GM12878 (cell line): ENCODE data around the gene SLC34A3. TPM values are rescaled to one million over a fixed set of nuclear protein-coding genes. Genes with fewer than 3 reads are reported as not detected.

Experiments used
- ATAC-seq: fragments of 200-7000 bp; cut with Tn5 transposase; 3 replicates; pipeline ENCODE4 v1.9.1; 2020; ENCODE audit warnings: mild to moderate bottlenecking, moderate library complexity
- BruUV-seq: library from RNA; stranded (reverse); fragments of 400-500 nt; replicated peaks from 2 replicates; lab custom pipeline; 2021; lab: Mats Ljungman, UMichigan
- CTCF ChIA-PET: fragments of 300-600 bp; sonication (Branson Sonifier 250); formaldehyde crosslinking; extraction: SDS; loops from one replicate; lab custom pipeline; 2021; ENCODE audit warnings: inconsistent platforms; lab: Yijun Ruan, JAX
- POLR2A ChIA-PET: fragments of 350-600 bp; formaldehyde crosslinking; extraction: SDS; loops from one replicate; lab custom pipeline; 2021; ENCODE audit warnings: inconsistent platforms; lab: Charles Lee
- RAD21 ChIA-PET: fragments of 300-600 bp; sonication (Branson Sonifier 250); formaldehyde crosslinking; loops from one replicate; lab custom pipeline; 2023; ENCODE audit warnings: antibody characterized with exemption; ENCODE audit not compliant: unreplicated experiment; lab: Charles Lee
- SMC1A ChIA-PET: fragments of 300-600 bp; sonication (Branson Sonifier 250); formaldehyde crosslinking; loops from one replicate; lab custom pipeline; 2023; ENCODE audit not compliant: unreplicated experiment, uncharacterized antibody; lab: Charles Lee
- DNase-seq: peaks from one replicate; pipeline ENCODE4 v3.0.0-alpha.2; 2011; ENCODE audit warnings: low read depth, low spot score
- FAIRE-seq: peaks from 3 replicates; lab custom pipeline; 2011; peaks lifted over from hg19 to GRCh38; lab: Jason Lieb, UNC
- H2AFZ ChIP-seq: 2 replicates; pipeline ENCODE4 v1.6.0; 2011; ENCODE audit warnings: low read depth, low read length, control low read depth; ENCODE audit not compliant: control insufficient read depth
- H3K27ac ChIP-seq: 2 replicates; pipeline ENCODE4 v1.5.1; 2011; ENCODE audit warnings: control low read depth; ENCODE audit not compliant: control insufficient read depth, insufficient read depth
- H3K27me3 ChIP-seq, 2 experiments: replicated peaks in 1 of 2; 2 replicates each; pipeline versions ENCODE4 v1.6.0 to v1.6.1; 2011; ENCODE audit warnings: low read length in 1 of 2; ENCODE audit not compliant: control insufficient read depth in 2 of 2, insufficient read depth in 2 of 2
- H3K36me3 ChIP-seq, 2 experiments: 2 replicates each; pipeline ENCODE4 v1.5.1; 2011; ENCODE audit warnings: low read length in 1 of 2; ENCODE audit not compliant: control insufficient read depth in 2 of 2, insufficient read depth in 2 of 2
- H3K4me1 ChIP-seq: 2 replicates; pipeline ENCODE4 v1.6.1; 2011; ENCODE audit warnings: mild to moderate bottlenecking, low read length, moderate library complexity, mixed read lengths; ENCODE audit not compliant: control insufficient read depth, insufficient read depth
- H3K4me2 ChIP-seq: 2 replicates; pipeline ENCODE4 v1.6.0; 2011; ENCODE audit warnings: control low read depth; ENCODE audit not compliant: control insufficient read depth, insufficient read depth
- H3K4me3 ChIP-seq: fragments of 200-600 bp; sonication (generic); 2 replicates; pipeline ENCODE4 v1.5.1; 2016
- H3K79me2 ChIP-seq: 2 replicates; pipeline ENCODE4 v1.6.0; 2011; ENCODE audit warnings: low read length; ENCODE audit not compliant: control insufficient read depth, insufficient read depth
- H3K9ac ChIP-seq: 2 replicates; pipeline ENCODE4 v1.8.0; 2011; ENCODE audit warnings: low read length, control low read depth, mixed read lengths; ENCODE audit not compliant: control insufficient read depth, insufficient read depth
- H3K9me3 ChIP-seq: replicated peaks from 3 replicates; pipeline ENCODE4 v1.5.1; 2011; ENCODE audit warnings: mild to moderate bottlenecking, low read length; ENCODE audit not compliant: control insufficient read depth, insufficient read depth
- H4K20me1 ChIP-seq: 2 replicates; pipeline ENCODE4 v1.6.0; 2011; ENCODE audit not compliant: control insufficient read depth, insufficient read depth
- EGR1 ChIP-seq, 2 experiments: IDR thresholded peaks; 1 replicate in 1 of 2; 2 replicates in 1 of 2; pipeline ENCODE4 v1.6.1; 2011 to 2012; ENCODE audit warnings: low read depth in 2 of 2, low read length in 2 of 2, borderline replicate concordance in 1 of 2, mild to moderate bottlenecking in 1 of 2, moderate library complexity in 1 of 2
- ESRRA ChIP-seq: IDR thresholded peaks from 2 replicates; pipeline ENCODE4 v1.6.1; 2012; ENCODE audit warnings: mild to moderate bottlenecking, low read length, improper control_type of control experiment
- ETV6 ChIP-seq, 2 experiments: fragments of 450-650 bp in 1 of 2; IDR thresholded peaks in 1 of 2; conservative IDR thresholded peaks in 1 of 2; 2 replicates each; pipeline ENCODE4 v1.6.1; 2014; ENCODE audit warnings: antibody characterized with exemption in 1 of 2, borderline replicate concordance in 1 of 2, low read depth in 1 of 2, mild to moderate bottlenecking in 1 of 2, moderate library complexity in 1 of 2
- HDGF ChIP-seq: fragments of 450-650 bp; IDR thresholded peaks from 2 replicates; pipeline ENCODE4 v1.6.1; 2016; ENCODE audit warnings: antibody characterized with exemption
- REST ChIP-seq: IDR thresholded peaks from 2 replicates; pipeline ENCODE4 v1.6.1; 2012; ENCODE audit warnings: mild to moderate bottlenecking, low read depth, low read length
- SPI1 ChIP-seq: IDR thresholded peaks from 2 replicates; pipeline ENCODE4 v1.6.1; 2011; ENCODE audit warnings: low read depth, mild to moderate bottlenecking, low read length, moderate library complexity, borderline replicate concordance; ENCODE audit not compliant: insufficient read depth
- SREBF1 ChIP-seq: IDR thresholded peaks from 2 replicates; pipeline ENCODE4 v1.6.1; 2012; ENCODE audit warnings: mild to moderate bottlenecking, low read length
- TAF1 ChIP-seq: IDR thresholded peaks from 2 replicates; pipeline ENCODE4 v1.6.1; 2011; ENCODE audit warnings: mild to moderate bottlenecking, low read depth, low read length, borderline replicate concordance
- ZNF207 ChIP-seq: fragments of 450-650 bp; IDR thresholded peaks from 2 replicates; pipeline ENCODE4 v1.6.1; 2014; ENCODE audit warnings: antibody characterized with exemption, mild to moderate bottlenecking, borderline replicate concordance
- WGBS: methylation state at CpG from one replicate; pipeline ENCODE4 v1.1.6; 2016; ENCODE audit warnings: low lambda C conversion rate; ENCODE audit not compliant: insufficient replicate concordance, insufficient coverage; ENCODE audit errors: missing lambda C conversion rate; 5-methylcytosine and 5-hydroxymethylcytosine counted together
- in situ Hi-C: fragments of 300-500 bp; cut with MboI; formaldehyde crosslinking; loops from 9 replicates; pipeline ENCODE4 v1.14.3; 2018; ENCODE audit warnings: mixed read lengths
- intact Hi-C: fragments of 100-400 bp; cut with micrococcal nuclease; formaldehyde crosslinking; loops from one replicate; pipeline ENCODE4 v1.14.2; 2022; ENCODE audit not compliant: unreplicated experiment
- polyA plus RNA-seq, 11 experiments: library from polyadenylated mRNA; depleted of rRNA in 4 of 11; unstranded in 6 of 11; stranded (reverse) in 5 of 11; fragments of >200 nt; fragmentation: Nextera tagmentation in 4 of 11; fragmentation: Illumina TruSeq in 1 of 11; extraction: Ambion mirVana in 4 of 11; extraction: Trizol in 1 of 11; gene quantifications; 1 replicate in 1 of 11; 2 replicates in 10 of 11; pipeline versions ENCODE4 v1.2.1 to v1.2.3, GENCODE V29; 2011 to 2016; ENCODE audit warnings: inconsistent platforms in 2 of 11, missing spikeins in 2 of 11, low read depth in 1 of 11
- total RNA-seq, 4 experiments: library from RNA; depleted of rRNA in 3 of 4; stranded (reverse); fragments of >200 nt in 3 of 4; fragmentation: Illumina TruSeq in 1 of 4; extraction: Trizol in 1 of 4; gene quantifications; 2 replicates each; pipeline versions ENCODE4 v1.2.1 to v1.2.3, GENCODE V29; 2013 to 2021
- TF ChIP-seq, protein P1 (sequence below): fragments of 450-650 bp; IDR thresholded peaks from 2 replicates; pipeline ENCODE4 v1.6.1; 2017; ENCODE audit warnings: borderline replicate concordance
- TF ChIP-seq, protein P2 (sequence below): fragments of 150-350 bp; IDR thresholded peaks from 2 replicates; pipeline ENCODE4 v1.6.1; 2014; ENCODE audit warnings: mild to moderate bottlenecking, low read depth, low read length
- TF ChIP-seq, protein P3 (sequence below): fragments of 450-650 bp; formaldehyde crosslinking; IDR thresholded peaks from 2 replicates; pipeline ENCODE4 v1.5.0; 2022; ENCODE audit warnings: mild to moderate bottlenecking, missing genetic modification characterization

The SLC34A3 gene
- total and polyA plus RNA-seq, 10 of the 15 experiments (the other 5 are each of a cell fraction or from before 2014, with no cell fraction given) = not detected

- no peak for TF ChIP-seq SREBF1
These were observed 38.3 kb upstream of the SLC34A3 start (continued) for GRCh38 chr9:137192448-137192780.

- no peak for FAIRE-seq
- H4K20me1 ChIP-seq = peaks cover 7% of the 10 kb centered on the region; the same call in 1 of the 2 replicates
- DNase-seq = no peak
- no peaks in the 10 kb centered on the region for H3K27me3 ChIP-seq
- ATAC-seq = no peak
- TF ChIP-seq, protein P1, sequence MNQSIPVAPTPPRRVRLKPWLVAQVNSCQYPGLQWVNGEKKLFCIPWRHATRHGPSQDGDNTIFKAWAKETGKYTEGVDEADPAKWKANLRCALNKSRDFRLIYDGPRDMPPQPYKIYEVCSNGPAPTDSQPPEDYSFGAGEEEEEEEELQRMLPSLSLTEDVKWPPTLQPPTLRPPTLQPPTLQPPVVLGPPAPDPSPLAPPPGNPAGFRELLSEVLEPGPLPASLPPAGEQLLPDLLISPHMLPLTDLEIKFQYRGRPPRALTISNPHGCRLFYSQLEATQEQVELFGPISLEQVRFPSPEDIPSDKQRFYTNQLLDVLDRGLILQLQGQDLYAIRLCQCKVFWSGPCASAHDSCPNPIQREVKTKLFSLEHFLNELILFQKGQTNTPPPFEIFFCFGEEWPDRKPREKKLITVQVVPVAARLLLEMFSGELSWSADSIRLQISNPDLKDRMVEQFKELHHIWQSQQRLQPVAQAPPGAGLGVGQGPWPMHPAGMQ = no peak
- TF ChIP-seq HDGF (no peak), REST (no peak), ZNF207 (no peak), EGR1 (IDR thresholded peaks at IDR 0.05; ENCODE audit: borderline replicate concordance in 1 of 2, low read depth in 2 of 2, low read length in 2 of 2) (no peak), ESRRA (no peak), TAF1 (no peak), ETV6 (conservative IDR thresholded peaks at IDR 0.05 in 1 of 2, IDR thresholded peaks at IDR 0.05 in 1 of 2; ENCODE audit: borderline replicate concordance in 1 of 2, low read depth in 1 of 2) (no peak), SPI1 (no peak)
- TF ChIP-seq, protein P2, sequence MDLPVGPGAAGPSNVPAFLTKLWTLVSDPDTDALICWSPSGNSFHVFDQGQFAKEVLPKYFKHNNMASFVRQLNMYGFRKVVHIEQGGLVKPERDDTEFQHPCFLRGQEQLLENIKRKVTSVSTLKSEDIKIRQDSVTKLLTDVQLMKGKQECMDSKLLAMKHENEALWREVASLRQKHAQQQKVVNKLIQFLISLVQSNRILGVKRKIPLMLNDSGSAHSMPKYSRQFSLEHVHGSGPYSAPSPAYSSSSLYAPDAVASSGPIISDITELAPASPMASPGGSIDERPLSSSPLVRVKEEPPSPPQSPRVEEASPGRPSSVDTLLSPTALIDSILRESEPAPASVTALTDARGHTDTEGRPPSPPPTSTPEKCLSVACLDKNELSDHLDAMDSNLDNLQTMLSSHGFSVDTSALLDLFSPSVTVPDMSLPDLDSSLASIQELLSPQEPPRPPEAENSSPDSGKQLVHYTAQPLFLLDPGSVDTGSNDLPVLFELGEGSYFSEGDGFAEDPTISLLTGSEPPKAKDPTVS = no peak
- TF ChIP-seq, protein P3, sequence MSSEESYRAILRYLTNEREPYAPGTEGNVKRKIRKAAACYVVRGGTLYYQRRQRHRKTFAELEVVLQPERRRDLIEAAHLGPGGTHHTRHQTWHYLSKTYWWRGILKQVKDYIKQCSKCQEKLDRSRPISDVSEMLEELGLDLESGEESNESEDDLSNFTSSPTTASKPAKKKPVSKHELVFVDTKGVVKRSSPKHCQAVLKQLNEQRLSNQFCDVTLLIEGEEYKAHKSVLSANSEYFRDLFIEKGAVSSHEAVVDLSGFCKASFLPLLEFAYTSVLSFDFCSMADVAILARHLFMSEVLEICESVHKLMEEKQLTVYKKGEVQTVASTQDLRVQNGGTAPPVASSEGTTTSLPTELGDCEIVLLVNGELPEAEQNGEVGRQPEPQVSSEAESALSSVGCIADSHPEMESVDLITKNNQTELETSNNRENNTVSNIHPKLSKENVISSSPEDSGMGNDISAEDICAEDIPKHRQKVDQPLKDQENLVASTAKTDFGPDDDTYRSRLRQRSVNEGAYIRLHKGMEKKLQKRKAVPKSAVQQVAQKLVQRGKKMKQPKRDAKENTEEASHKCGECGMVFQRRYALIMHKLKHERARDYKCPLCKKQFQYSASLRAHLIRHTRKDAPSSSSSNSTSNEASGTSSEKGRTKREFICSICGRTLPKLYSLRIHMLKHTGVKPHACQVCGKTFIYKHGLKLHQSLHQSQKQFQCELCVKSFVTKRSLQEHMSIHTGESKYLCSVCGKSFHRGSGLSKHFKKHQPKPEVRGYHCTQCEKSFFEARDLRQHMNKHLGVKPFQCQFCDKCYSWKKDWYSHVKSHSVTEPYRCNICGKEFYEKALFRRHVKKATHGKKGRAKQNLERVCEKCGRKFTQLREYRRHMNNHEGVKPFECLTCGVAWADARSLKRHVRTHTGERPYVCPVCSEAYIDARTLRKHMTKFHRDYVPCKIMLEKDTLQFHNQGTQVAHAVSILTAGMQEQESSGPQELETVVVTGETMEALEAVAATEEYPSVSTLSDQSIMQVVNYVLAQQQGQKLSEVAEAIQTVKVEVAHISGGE (CRISPR knock-in tag) = no peak
- no TSS peak for BruUV-seq
- intact Hi-C loops = no loop called here
- 51% methylated on average over 2 of the region's 2 CpGs for WGBS
- in situ Hi-C loops = no loop called here
- H3K9me3 ChIP-seq = no peaks in the 10 kb centered on the region
- H3K4me2 ChIP-seq = no peak overlapping the region
- no peak overlapping the region for H3K9ac ChIP-seq
- peaks cover 0 to 7% of the 10 kb centered on the region in 2 experiments; a peak in 2 of 4 replicates for H3K36me3 ChIP-seq
- ChIA-PET CTCF (interaction anchor here (0.7 kb wide), 1 partner anchor 11 kb away, joined by 3 read pairs; no protein-coding TSS in a partner anchor), POLR2A (interaction anchor here (0.5 to 2.8 kb wide), 4 partner anchors 27 to 63 kb away, joined by 3 to 10 read pairs (median 5); partner anchors contain the start of gene CYSRT1), SMC1A (no interaction called here), RAD21 (no interaction called here)
- no peak overlapping the region for H3K27ac ChIP-seq
- peaks cover 7% of the 10 kb centered on the region for H3K4me1 ChIP-seq
- no peak overlapping the region for H3K4me3 ChIP-seq
- H2AFZ ChIP-seq = no peak overlapping the region
- H3K79me2 ChIP-seq = peaks cover 19% of the 10 kb centered on the region
These were observed 37.8 kb upstream of the SLC34A3 start for GRCh38 chr9:137192859-137193258.
